Neural crest cell (in vitro differentiated cells): Measurements from ENCODE around the gene SLC38A2. TPM values are rescaled to one million over a fixed set of nuclear protein-coding genes. Genes with fewer than 3 reads are reported as not detected.

Experiments
- DNase-seq: peaks from one replicate; pipeline ENCODE4 v3.0.0; 2021; ENCODE audit warnings: low read depth, mixed read lengths, low spot score
- H3K27ac Mint-ChIP-seq: one replicate; pipeline ENCODE4 v1.8.0; 2021; ENCODE audit warnings: mild to moderate bottlenecking, mixed read lengths; ENCODE audit not compliant: unreplicated experiment
- H3K27me3 Mint-ChIP-seq: 2 replicates; pipeline ENCODE4 v1.8.0; 2021; ENCODE audit warnings: low read depth, mild to moderate bottlenecking, mixed read lengths
- H3K36me3 Mint-ChIP-seq: 2 replicates; pipeline ENCODE4 v1.8.0; 2021; ENCODE audit warnings: low read depth, mild to moderate bottlenecking, mixed read lengths
- H3K4me1 Mint-ChIP-seq: 2 replicates; pipeline ENCODE4 v1.8.0; 2021; ENCODE audit warnings: mixed read lengths
- H3K4me3 Mint-ChIP-seq: one replicate; pipeline ENCODE4 v1.8.0; 2021; ENCODE audit warnings: mild to moderate bottlenecking, mixed read lengths
- H3K9me3 Mint-ChIP-seq: 2 replicates; pipeline ENCODE4 v1.8.0; 2021; ENCODE audit warnings: mixed read lengths
- total RNA-seq: library from RNA; stranded (reverse); gene quantifications from 2 replicates; pipeline ENCODE4 v1.2.1, GENCODE V29; 2021
- TF ChIP-seq, protein P1 (sequence below): fragments of 200-600 bp; sonication (generic); conservative IDR thresholded peaks from 2 replicates; pipeline ENCODE4 v1.5.0; 2021; ENCODE audit warnings: antibody characterized with exemption, mild to moderate bottlenecking

SLC38A2 gene
- total RNA-seq, 1 donor from 2014 or later = 186 TPM

DNA sequence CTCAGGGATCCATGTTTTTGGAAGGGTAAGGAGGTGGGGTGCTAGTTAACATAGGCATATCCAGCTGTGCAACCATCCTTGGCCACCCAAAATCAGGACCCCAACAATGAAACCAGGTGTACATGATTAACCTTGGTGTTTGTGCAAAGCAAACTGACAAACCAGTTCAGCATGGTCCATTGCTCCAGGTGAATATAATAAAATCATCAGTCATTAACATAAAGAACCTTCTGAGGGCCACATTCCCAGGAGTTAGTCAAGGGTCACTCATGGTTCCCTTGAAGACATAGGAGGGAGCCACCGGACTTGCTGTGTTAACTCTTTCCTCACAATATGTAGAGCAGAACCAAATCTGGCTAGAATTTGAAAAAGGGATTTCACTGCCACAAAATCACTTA is 17.8 kb downstream of the SLC38A2 start:
- Mint-ChIP-seq H3K4me1 (no peaks in the 10 kb centered on the region), H3K9me3 (no peaks in the 10 kb centered on the region), H3K4me3 (no peak overlapping the region), H3K27me3 (peaks cover 9% of the 10 kb centered on the region), H3K36me3 (peaks cover 9% of the 10 kb centered on the region), H3K27ac (no peak overlapping the region)
- TF ChIP-seq, protein P1, sequence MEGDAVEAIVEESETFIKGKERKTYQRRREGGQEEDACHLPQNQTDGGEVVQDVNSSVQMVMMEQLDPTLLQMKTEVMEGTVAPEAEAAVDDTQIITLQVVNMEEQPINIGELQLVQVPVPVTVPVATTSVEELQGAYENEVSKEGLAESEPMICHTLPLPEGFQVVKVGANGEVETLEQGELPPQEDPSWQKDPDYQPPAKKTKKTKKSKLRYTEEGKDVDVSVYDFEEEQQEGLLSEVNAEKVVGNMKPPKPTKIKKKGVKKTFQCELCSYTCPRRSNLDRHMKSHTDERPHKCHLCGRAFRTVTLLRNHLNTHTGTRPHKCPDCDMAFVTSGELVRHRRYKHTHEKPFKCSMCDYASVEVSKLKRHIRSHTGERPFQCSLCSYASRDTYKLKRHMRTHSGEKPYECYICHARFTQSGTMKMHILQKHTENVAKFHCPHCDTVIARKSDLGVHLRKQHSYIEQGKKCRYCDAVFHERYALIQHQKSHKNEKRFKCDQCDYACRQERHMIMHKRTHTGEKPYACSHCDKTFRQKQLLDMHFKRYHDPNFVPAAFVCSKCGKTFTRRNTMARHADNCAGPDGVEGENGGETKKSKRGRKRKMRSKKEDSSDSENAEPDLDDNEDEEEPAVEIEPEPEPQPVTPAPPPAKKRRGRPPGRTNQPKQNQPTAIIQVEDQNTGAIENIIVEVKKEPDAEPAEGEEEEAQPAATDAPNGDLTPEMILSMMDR = no peak
- DNase-seq = no peak

DNA sequence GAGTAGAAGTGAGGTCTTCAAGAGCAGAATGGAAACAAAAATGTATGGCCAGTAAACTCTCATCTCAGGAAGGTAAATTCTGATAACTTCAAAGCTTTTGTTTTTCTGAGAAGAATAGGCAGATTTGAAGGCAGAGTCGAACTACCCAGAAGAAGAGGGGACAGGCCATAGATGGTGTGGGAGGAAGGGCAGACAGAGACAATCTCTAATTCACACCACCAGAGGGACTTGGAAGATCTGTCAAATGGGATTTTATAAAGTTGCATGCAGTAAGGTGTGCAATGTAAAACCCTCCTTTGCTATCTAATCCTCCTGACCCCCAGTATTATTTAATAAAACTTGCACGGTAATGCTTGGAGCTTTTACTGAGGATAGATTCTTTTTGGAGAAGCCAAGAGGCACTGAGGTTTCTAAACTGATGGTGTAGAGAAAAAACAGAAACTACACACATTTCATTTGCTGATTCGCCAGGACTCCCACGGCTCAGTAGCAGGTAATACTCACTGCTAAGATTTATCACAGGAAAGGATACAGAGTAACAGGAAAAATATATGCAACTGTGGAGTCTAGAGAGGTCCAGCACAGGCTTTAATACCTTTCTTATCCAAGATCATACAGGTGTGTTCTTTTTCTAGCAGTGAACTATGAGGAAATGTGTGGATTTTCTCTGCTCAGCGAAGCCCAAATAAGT is 18.3 kb downstream of the SLC38A2 start:
- Mint-ChIP-seq H3K27ac (no peak overlapping the region), H3K4me3 (no peak overlapping the region), H3K9me3 (no peaks in the 10 kb centered on the region), H3K27me3 (peaks cover 9% of the 10 kb centered on the region), H3K4me1 (no peaks in the 10 kb centered on the region), H3K36me3 (peaks cover 6% of the 10 kb centered on the region)
- no peak for DNase-seq
- TF ChIP-seq, protein P1 = no peak

DNA sequence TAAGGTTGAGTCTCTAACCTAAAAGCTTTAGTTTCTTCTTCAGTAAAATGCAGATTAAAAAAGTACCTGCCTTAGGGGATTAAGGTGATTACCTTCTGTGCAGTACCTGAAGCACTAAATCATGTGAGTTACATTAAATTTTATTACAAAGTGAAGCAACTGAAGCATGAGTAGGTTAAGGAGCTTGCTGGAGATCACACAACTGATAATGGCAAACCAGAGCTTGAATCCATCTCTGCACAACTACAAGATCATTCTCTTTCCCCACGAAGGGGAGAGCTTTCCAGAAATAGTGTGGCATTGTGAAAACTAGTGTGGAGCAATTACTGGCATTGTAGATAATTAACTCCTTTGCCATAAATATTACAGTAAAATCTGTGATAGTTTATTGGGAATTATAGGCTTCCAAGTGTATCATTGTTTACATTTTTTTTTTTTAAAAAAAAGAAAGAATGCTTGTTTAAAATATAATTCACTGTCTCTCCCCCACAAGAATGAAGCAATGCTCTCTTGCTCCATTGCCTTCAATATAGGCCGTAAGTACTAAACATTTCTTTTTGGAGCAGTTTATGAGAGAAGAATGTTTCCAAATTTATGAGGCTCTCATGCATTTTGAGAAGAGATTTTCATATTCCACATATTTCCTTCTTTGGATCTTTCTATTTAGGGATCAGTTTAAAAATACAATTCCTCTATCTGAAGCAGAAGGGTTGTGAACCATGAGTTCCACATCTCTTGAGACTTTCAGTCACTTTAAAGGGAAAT is 20.5 kb downstream of the SLC38A2 start:
- TF ChIP-seq, protein P1 = no peak
- Mint-ChIP-seq H3K4me1 (no peaks in the 10 kb centered on the region), H3K27me3 (peaks cover 9% of the 10 kb centered on the region), H3K27ac (no peak overlapping the region), H3K9me3 (no peaks in the 10 kb centered on the region), H3K4me3 (no peak overlapping the region), H3K36me3 (no peaks in the 10 kb centered on the region)
- DNase-seq = no peak

DNA sequence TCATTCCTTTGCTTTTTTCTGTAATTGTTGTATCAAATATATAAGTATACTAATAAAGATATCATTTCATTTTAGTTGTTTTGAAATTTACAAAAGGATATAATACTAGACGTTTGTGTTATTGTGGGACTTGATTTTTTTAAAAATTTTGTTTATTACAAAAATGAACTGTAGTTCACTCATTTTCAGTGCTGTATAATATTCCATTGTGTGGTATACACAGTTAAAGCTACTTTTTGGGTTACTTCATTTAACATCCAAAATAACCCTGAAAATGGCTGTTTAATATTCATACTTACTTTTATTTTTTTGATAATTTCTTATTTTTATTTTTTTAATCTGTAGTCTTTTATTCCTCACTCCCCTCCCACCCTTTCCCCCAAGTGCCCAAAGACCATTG is 21.4 kb downstream of the SLC38A2 start:
- Mint-ChIP-seq H3K4me1 (no peaks in the 10 kb centered on the region), H3K27me3 (peaks cover 9% of the 10 kb centered on the region), H3K36me3 (no peaks in the 10 kb centered on the region), H3K4me3 (no peak overlapping the region), H3K27ac (no peak overlapping the region), H3K9me3 (no peaks in the 10 kb centered on the region)
- DNase-seq = no peak
- TF ChIP-seq, protein P1 = no peak

DNA sequence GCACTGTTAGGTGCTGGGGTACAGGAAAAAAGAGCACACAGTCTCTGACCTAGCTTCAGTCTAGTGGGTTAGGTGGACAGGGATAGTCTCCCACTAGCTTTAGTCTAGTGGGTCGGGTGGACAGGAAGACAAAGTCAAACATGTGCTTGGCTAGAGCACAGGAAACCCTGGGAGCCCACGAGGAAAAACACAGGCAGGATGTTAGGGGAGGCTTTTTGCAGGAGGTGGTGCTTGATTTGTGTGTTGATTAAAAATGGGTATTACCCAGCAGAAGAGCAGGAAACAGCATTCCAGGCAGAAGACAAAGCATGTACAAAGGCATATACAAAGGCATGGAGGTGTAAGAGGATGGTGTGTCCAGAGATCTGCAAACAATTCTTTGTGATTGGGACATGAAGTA is 23.3 kb downstream of the SLC38A2 start:
- TF ChIP-seq, protein P1 = no peak
- Mint-ChIP-seq H3K9me3 (no peaks in the 10 kb centered on the region), H3K4me1 (no peaks in the 10 kb centered on the region), H3K4me3 (no peak overlapping the region), H3K27ac (no peak overlapping the region), H3K27me3 (peaks cover 5% of the 10 kb centered on the region), H3K36me3 (no peaks in the 10 kb centered on the region)
- DNase-seq = no peak
